H1 (cell line): ENCODE measurements around the gene SEMA4D.

Source experiments
- BCL11A ChIP-seq, 2 experiments: IDR thresholded peaks; one replicate each; pipeline ENCODE4 v1.6.1; 2011; ENCODE audit warnings: low read depth in 2 of 2, low read length in 2 of 2, mild to moderate bottlenecking in 2 of 2
- CTCF ChIP-seq, 3 experiments: IDR thresholded peaks; 1 replicate in 2 of 3; 2 replicates in 1 of 3; pipeline versions ENCODE4 v1.5.1 to v1.6.1; 2011; ENCODE audit warnings: low read length in 3 of 3, mild to moderate bottlenecking in 3 of 3, inconsistent platforms in 2 of 3, low read depth in 1 of 3, moderate library complexity in 1 of 3; ENCODE audit not compliant: insufficient read depth in 1 of 3; ENCODE audit errors: control extremely low read depth in 1 of 3
- EZH2 ChIP-seq: fragments of 200-600 bp; sonication (generic); IDR thresholded peaks from 2 replicates; pipeline ENCODE4 v1.7.1; 2012; ENCODE audit warnings: low read depth, mild to moderate bottlenecking, moderate library complexity, low read length, inconsistent platforms; ENCODE audit not compliant: severe bottlenecking
- JUN ChIP-seq: IDR thresholded peaks from 2 replicates; pipeline ENCODE4 v1.6.1; 2011; ENCODE audit warnings: low read depth, mild to moderate bottlenecking, improper control_type of control experiment, low read length
- PHF8 ChIP-seq: fragments of 200-600 bp; sonication (generic); conservative IDR thresholded peaks from 2 replicates; pipeline ENCODE4 v1.7.1; 2012; ENCODE audit warnings: low read depth, mild to moderate bottlenecking, inconsistent platforms, low read length, moderate library complexity
- SUZ12 ChIP-seq: fragments of 200-600 bp; sonication (generic); IDR thresholded peaks from 2 replicates; pipeline ENCODE4 v1.6.1; 2012; ENCODE audit warnings: mild to moderate bottlenecking, inconsistent platforms, low read length, moderate library complexity, mixed read lengths
- TAF1 ChIP-seq: IDR thresholded peaks from 2 replicates; pipeline ENCODE4 v1.6.1; 2011; ENCODE audit warnings: mild to moderate bottlenecking, low read depth, low read length
- TBP ChIP-seq: IDR thresholded peaks from 2 replicates; pipeline ENCODE4 v1.6.1; 2011; ENCODE audit warnings: low read depth, low read length, improper control_type of control experiment
- YY1 ChIP-seq: IDR thresholded peaks from 2 replicates; pipeline ENCODE4 v1.6.1; 2011; ENCODE audit warnings: low read depth, mild to moderate bottlenecking, low read length
- TF ChIP-seq, protein P1 (sequence below): IDR thresholded peaks from 2 replicates; pipeline ENCODE4 v1.6.1; 2012; ENCODE audit warnings: inconsistent platforms

- TF ChIP-seq CTCF (IDR thresholded peaks at IDR 0.05; ENCODE audit: control extremely low read depth in 1 of 3, insufficient read depth in 1 of 3, low read depth in 1 of 3, low read length in 3 of 3) (no peak), PHF8 (no peak), JUN (no peak), YY1 (no peak), BCL11A (IDR thresholded peaks at IDR 0.05; ENCODE audit: low read depth in 2 of 2, low read length in 2 of 2) (no peak), TBP (no peak), TAF1 (no peak), SUZ12 (no peak), EZH2 (no peak)
- TF ChIP-seq, protein P1, sequence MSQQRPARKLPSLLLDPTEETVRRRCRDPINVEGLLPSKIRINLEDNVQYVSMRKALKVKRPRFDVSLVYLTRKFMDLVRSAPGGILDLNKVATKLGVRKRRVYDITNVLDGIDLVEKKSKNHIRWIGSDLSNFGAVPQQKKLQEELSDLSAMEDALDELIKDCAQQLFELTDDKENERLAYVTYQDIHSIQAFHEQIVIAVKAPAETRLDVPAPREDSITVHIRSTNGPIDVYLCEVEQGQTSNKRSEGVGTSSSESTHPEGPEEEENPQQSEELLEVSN = no peak
Measured at GRCh38 chr9:89387197-89387849, 110.6 kb downstream of the SEMA4D start.
